Epidermal melanocyte (primary cell): ENCODE measurements around the gene IKBKG.
A peak's percentile ranks its signal among the peaks of the same experiment; 100 is the strongest.
"Not testable (repeated sequence)": the region's sequence is repeated elsewhere in the genome, so short reads cannot be mapped to it uniquely, and the experiment has no call there.

Experiments used
- DNase-seq: peaks from one replicate; pipeline ENCODE4 v3.0.0; 2011; ENCODE audit warnings: low spot score; ENCODE audit not compliant: insufficient read length

IKBKG gene, protein sequence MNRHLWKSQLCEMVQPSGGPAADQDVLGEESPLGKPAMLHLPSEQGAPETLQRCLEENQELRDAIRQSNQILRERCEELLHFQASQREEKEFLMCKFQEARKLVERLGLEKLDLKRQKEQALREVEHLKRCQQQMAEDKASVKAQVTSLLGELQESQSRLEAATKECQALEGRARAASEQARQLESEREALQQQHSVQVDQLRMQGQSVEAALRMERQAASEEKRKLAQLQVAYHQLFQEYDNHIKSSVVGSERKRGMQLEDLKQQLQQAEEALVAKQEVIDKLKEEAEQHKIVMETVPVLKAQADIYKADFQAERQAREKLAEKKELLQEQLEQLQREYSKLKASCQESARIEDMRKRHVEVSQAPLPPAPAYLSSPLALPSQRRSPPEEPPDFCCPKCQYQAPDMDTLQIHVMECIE

DNA sequence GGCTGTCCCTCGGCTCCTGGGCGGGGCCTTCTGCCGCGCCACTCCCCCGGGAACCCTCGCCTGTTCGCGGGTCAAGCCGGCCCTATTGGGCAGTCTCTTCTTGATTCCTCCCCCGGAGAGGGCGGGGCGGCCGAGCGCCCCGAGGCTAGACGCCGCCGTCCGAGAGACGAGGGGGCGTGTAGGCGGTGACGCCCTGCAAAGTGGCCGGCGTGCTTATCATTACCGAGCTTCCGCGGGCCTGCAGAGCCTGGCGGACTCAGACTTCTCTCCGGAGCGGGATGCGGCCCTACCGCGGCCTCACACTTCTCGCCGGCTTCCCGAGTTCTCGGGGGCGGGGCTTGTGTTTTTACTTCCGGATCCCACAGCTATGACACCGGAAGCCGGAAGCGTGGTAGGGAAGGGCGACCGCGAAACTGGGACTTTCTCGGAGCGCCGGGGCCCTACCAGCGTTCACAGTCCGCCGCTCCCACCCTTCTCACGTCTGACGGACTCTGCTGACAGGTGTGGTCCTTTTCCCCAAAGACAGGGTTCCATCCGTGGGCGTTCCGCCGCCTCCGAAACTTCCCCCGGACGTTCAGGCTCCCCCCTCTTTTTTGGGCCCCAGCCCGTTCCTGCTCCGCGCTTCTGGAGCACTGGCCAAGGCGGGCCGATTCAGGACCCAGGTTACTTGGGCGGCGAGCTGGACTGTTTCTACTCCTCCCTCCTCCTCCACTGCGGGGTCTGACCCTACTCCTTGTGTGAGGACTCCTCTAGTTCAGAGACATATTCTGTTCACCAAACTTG is at the start of gene IKBKG:
Gene IKBKG, plus strand, starts transcription at position 376 of the 783 bp plus-strand sequence. CDS start 4,383 bp downstream, outside the sequence.
- DNase-seq: peak; percentile 82

DNA sequence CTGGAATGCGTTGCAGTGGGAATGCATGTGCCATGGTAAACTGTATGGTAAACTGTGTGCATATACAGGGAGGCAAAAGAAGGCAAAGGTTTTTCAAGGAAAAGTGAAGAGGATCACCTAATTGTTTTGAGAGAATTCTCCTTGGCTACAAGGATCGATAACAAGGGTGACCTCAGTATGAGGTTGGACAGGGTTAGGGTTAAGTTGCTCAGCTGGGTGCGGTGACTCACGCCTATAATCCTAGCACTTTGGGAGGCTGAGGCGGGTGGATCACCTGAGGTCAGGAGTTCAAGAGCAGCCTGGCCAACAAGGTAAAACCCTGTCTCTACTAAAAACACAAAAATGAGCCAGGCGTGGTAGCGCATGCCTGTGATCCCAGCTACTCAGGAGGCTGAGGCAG is 46.0 kb upstream of the IKBKG start:
- DNase-seq: not testable (repeated sequence)

DNA sequence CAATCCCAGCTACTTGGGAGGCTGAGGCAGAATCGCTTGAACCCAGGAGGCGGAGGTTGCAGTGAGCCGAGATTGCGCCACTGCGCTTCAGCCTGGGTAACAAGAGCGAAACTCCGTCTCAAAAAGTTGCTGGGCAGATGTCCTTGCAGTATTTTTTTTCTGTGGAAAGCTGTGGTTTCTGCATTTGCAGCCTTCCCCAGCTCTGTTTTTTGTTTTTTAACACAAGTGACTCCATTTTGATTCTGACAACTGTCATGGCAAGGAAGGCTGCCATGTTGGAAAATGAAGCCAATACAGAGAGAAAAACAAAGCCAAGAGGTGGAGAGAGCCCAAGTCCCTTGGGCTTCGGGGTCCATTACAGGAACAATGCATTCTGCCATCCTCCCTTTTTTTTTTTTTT is 45.3 kb upstream of the IKBKG start:
- no peak for DNase-seq

DNA sequence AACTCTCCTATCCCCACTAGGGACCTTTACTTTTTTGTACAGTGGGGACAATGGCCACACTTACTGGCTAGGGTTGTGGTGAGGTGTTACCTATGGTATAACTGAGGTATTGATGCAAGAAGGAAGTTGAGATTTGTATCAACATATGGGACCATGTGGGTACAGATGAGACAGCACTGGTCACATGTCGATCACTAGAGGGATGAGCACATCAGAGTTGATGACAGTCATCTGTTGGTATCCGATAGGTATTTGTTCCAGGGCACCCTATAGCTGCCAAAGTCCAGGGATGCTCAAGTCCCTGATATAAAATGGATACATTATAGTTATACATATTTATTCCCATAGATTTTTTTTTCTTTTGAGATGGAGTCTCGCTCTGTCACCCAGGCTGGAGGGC is 44.4 kb upstream of the IKBKG start:
- no peak for DNase-seq

DNA sequence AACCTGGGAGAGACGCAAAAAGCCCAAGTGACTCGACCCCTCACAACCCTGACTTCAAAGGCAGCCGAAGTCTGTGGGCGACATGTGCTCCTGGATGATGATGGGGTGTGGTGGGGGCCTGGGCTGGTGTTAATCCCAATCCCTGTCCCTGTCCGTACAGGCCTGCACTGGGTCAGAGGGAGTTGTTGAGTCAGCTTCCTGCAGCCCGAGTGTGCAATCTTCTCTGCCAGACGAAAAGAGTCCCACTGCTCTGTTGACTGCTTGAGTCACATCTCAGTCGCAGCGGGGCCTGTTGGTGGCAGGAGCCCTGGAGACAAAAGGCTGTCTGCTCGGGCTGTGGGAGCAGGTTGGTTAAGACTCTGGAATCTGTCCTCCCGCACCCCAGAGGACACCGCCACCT is 41.7 kb upstream of the IKBKG start:
- no peak for DNase-seq

DNA sequence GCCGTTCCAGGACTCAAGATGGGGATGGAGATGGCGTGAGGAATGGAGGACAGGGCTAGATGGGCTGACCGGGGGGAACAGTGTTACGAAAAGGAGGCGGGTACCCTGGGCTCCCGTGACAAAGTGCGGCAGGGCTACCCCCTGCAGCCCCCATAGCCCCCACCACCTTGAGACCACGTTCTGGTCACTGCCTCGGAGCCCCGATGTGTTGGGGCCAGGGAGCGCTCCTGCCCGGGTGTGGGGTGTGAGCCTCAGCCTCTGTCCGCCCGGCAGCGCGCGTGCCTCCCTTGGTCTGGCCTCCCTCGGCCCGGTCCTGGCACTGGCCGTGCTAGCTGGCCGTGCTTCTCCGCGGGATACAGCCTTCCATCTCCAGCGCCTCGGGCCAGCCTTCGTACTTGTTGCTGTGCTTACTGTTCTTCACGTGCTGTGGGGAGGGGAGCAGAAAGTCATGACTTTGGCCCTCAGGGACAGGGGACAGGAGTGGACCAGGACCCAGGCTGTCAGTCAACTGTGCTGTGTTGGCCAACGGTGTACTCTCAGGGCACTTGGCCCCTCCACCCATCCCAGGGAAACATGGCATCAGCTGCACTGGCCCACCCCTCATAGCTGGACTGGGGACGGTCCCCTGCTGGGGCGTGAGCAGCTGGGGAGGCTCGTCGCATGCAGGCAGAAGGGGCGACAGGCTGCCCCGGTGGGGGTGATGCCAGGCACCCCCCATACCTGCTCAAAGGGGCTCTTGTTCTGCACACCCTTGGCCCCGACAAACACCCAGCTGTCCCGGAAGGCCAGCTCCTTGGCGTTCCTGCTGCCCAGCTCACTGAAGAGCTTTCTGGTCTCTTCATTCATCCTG is 40.7 kb upstream of the IKBKG start:
- no peak for DNase-seq

DNA sequence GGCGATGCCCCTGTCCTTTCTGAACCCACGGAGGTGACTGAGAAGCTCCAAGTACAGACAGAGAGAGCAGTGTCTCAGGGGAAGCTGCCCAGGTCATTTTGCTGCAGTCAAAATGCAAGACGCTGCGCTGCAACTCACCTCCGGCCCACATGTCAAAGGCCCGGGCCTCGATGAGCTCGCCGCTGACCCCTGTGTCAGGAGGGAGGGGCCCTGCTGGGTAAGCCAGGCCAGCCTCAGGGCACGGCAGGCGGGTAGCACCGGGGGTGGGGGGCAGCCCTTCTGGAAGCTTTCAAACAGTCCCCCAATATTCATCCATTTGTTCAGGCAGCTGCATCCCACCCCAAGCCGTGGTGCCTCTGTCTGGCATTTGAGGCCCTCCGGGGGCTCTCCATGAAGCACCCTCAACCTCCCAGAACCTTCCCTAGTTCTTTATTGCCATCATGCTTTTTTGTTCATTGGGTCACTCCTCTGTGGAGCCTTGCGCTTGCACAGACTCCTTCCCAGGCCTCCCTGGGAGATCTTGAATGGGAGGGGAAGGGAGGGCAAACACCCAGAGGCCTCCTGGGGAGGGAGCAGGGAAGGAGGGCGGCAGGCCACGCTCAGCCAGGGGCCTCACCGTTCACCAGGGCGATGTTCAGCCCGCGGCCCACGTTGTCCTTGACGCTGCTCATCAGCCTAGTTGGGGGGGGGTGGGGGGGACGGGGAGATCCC is 39.6 kb upstream of the IKBKG start:
- no peak for DNase-seq

DNA sequence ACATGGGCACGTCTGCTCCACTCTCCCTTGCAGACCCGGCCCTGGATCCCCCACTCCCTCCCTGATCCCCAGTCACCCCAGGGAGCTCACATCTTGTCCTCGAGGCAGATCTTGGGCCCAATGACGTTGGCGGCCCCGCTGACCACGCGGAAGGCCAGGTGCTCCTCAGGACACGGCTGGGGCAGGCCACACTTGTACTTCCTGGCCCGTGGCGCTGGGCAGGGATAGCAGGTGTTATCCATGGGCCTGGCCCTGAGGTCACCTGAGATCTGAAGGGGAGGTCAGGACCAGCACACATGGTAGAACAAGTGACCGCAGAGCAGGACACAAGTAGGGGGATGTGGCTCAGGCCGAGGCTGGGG is 39.1 kb upstream of the IKBKG start:
- no peak for DNase-seq

DNA sequence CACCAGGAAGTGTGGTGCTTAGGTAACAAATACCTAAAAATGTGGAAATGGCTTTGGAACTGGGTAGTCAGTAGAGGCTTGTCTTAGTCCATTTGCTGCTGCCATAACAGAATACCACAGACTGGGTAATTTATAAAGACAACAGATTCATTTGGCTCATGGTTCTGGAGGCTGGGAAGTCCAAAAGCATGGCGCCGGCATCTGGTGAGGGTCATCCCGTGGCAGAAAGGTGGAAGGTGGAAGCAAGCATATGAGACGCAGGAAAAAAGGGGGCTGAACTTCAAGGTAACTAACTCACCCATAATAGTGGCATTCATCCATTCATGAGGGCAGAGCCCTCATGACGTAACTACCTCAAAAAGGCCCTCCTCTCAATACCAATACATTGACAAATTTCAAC is 38.0 kb upstream of the IKBKG start:
- DNase-seq: no peak

DNA sequence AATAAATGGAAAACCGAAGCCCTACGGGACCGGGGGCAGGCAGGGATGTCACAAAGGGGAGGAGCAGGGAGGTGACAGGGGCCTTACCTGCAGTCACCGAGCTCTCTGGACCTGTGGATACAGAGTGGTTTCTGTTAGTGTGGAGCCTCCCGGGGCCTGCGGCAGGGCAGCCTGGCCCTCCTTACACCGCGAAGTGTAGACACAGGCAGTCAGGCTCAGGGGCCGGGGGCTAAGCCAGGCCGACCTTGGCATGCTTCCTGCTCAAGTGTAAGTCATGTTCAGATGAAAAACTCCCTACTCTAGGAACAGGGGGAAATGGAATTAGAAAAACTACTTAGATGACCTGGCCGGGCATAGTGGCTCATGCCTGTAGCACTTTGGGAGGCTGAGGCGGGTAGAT is 35.7 kb upstream of the IKBKG start:
- DNase-seq: no peak

DNA sequence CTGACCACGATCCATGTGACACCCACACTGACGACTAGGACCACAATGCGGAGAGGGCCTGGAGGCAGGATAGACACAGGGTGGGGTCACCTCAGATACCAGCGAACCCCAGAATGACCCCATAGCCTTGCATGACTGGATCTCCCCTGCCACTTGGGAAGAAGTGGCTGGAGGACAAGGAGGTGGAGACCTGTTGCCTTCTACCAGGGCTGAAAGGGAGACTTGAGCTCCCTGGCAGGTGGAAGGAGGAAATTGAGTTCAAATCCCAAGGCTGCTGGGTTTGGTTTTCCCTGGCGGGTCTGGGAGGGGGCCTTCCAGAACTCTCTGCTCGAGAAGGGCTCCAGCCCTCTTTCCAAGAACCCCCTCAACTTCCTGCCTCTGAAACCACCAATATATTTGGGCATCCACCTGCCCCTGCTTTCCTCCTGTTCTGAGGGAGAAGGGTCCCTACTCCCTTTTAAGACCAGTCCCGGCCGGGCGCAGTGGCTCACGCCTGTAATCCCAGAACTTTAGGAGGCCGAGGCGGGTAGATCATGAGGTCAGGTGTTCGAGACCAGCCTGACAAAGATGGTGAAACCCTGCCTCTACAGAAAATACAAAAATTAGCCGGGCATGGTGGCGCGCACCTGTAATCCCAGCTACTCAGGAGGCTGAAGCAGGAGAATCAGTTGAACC is 34.4 kb upstream of the IKBKG start:
- DNase-seq: no peak

DNA sequence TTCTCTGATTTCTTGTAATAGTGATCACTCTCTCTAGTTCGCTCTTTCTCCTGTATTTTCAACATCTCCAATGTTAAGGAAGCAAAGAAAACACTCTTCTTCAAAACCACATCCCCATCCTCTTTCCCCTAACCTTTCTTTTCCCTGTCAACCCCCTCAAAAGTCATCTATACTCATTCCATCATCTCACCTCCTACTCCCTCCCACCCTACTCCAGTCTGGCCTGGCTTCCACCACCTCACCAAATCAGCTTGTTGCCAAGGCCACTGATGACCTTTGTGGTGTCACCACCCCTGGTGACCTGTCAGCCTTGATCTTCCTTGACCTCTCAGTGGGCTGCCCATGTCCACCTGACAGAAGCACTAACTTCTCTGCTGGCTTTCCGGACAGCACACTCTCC is 33.7 kb upstream of the IKBKG start:
- no peak for DNase-seq

DNA sequence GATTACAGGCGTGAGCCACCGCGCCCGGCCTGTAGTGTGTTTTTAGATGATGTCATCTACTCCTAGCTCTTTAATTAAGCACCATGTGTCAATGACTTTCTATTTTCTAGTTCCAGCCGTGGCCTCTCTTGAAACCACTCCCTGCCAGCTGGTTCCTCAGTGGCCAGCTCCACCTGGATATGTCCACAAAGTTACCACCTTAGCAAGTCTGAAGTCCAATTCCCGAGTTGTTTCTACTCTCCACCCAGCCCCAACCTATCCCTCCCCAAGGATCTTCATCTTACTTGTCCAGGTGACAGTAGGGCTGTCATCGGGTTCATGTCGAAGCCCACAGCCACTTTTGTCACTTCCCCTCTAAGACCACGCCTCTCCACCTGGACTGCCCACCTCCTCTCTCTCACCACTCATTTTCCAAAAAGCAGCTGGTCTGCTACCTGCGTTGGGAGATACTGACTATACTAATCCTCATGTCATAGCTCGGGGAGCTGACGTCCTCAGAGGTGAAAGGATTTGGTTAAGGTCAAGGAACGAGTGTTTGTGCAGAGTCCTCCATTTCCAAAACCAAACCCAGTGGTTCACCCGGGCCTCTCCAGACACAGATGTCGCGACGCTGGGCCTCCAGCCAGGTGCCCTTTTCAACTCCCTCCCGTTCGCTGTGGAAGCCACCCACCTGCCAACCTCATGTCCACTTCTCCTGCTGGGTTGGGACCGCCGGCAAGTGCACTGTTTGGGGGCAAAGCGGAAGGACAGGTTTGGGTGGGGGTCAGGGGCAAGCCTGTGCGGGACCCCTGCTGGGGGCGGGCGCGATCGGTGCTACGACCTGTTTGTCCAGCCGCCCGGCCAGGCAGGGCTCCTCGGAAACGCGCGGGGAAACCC is 32.1 kb upstream of the IKBKG start:
- DNase-seq: no peak

DNA sequence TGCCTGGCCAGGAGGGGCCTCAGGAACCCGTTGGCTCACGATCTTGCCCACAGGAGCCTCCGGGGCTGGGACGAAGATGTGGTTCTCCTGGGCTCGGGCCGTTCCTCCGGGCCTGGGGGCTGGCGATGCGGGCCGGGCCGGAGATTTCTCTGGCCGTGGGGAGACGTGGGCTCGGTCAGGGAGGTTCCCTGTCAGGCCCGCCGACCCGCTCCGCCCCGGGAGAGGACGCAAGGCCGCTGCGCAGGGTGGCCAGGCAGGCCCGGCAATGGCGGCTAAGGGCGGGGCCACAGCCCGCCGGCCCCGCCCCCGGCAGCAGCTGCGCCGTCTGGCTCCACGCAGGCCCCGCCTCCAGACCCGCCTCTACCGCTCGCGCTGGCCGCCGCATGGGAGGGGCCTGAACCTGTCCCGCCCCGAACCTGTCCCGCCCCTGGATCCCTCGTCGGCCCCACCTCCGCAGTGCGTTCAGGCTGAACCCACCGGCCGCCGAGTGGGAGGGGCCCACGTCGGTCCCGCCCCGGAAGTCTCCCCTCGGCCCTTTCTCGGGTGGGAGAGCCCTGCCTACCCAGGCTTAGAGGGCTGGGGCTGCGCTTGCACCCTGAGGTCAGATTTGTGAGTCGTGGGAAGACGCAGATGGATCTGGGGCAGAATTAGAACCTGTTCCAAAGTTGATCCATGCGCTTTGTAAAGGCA is 31.3 kb upstream of the IKBKG start, which contains the start of gene FAM3A:
Gene FAM3A, minus strand, starts transcription at position 267 of the 690 bp plus-strand sequence. CDS start 460 bp downstream, outside the sequence.
- DNase-seq: no peak

DNA sequence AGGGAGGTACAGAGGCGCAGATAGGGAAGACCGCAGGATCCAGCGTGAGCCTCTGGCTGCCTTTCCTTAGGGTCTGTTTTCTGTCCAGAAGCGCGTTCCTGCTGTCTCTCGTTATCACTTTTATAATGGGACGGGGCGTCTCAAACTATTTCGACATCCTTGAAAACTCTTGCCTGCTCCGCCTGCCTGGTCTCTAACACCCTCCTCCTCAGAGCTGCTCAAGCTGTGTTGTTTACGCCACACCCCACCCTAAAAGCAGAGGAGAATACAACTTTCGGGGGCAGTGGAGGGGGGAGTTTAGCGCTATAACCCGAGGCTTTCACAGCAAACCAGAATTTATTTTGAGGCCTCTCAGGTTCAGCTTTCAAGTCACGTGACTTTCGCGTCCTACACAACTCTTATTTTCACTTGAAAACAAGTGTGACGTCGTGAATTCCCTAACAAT is 30.7 kb upstream of the IKBKG start:
- no peak for DNase-seq

DNA sequence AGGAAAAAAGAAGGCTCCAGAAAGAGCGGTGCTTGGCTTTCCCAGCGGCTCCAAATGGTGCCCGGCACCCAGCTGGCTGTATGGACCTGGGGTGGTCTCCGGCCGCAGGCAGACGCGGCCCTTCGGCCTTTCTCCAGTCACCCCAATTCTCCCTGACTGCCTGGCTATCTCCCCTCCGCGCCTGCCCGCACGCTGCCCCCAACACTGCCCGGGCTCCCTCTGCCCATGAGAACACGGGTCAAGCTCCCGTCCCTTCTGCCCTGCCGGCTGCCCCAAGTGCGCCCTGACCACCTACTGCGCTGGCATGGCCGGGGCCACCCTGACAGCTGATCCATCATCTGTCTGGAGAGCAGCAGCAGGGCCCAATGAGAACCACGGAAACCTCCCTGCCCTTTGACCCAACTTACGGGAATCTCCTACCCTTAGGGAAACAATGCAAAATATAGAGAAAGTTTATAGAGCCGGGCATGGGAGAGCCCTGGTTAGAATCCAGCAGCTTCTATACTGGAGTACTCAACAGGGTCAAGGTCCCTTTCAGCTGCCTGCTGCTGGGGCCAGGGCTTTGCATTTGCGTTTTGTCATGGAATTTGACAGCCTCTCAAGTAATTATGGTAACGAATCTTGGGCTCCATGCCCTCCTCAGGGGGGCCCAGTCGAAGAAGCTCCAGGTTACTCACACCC is 30.2 kb upstream of the IKBKG start:
- DNase-seq: no peak

DNA sequence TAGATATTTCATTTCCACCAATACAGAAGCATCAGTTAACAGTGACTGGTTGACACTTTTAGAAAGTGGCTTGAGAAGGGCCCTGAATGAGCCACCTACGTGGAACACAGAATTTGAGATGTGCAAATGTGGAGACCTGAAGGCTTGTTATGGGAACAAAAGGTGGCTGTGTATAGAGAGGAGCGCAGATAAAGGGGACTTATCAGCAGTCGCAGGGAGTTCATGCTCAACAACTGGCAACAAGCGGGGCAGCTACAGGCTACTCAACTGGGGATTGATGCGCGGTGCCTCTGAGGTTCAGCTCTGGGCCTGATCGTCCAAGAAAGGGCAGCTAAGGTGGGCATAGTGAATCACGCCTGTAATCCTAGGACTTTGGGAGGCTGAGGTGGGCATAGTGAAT is 28.0 kb upstream of the IKBKG start:
- DNase-seq: no peak
